ENCODE measurements around the gene NLGN1.

Gene NLGN1

DNA sequence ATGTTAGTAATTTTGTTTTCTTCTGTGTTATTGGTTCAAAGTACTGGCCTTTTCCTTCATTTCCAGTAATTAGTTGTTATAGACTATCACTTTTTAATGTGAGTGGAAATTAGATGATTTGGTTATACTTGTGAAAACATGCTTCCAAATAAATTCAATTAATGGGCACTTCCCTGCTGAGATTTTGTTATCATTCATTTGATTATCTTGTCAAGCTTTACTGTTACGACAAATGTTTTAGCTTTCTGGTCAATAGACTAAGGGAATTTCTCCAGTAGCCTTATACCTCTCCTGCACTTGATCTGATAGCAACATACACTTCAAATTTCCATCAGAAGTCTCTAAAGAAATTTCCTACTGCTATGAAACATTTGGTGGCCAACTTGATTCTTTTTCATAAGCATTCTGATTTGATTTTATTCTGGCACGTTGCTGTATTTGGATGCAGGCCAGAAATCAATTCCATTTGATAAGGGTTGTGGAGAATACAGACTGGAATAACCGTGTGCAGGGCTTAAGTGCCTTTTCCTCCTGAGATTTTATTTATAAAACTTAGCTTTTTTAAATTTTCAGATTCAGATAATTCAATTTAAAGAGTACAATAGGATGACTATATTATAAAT lies 887.8 kb downstream of the NLGN1 start:
- DNase-seq (ENCODE audit: low spot score): no peak

DNA sequence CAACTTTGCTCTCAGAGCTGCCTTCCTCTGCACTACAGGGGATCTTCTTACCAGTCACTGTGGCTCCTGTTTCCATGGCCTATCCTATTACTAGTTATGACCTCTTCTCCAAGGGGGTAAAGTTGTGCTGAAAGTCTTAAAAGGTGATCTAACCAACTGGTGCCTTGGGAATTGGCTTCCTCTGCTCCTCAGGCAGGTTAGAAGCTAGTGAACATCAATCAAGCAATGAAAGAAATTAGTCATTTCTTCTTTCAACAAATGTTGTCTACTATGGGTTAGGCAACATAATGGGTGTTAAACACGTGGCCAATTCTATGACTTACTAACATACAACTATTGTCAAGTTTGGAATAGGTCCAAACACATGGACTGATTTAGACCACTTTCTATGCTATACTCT lies 890.2 kb downstream of the NLGN1 start:
- no peak for DNase-seq (ENCODE audit: low spot score)

DNA sequence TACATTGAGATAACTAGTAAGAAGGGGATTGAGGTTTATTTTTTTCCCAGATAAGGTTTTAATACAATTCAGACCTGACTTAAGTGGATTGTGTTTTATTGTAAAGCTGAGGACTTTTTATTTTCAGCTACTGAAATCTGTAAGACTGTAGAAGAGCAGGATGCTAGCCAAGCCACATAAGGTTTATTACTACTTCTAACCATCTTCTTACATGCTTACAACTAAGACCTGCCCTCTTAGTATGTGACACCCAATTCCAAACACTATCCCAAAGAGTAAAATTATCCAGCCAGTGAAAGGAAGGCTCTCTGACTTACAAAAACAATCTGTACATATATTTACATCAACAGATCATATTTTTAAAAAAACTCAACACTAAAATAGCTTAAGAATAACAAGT lies 897.1 kb downstream of the NLGN1 start:
- no peak for DNase-seq (ENCODE audit: low spot score)

DNA sequence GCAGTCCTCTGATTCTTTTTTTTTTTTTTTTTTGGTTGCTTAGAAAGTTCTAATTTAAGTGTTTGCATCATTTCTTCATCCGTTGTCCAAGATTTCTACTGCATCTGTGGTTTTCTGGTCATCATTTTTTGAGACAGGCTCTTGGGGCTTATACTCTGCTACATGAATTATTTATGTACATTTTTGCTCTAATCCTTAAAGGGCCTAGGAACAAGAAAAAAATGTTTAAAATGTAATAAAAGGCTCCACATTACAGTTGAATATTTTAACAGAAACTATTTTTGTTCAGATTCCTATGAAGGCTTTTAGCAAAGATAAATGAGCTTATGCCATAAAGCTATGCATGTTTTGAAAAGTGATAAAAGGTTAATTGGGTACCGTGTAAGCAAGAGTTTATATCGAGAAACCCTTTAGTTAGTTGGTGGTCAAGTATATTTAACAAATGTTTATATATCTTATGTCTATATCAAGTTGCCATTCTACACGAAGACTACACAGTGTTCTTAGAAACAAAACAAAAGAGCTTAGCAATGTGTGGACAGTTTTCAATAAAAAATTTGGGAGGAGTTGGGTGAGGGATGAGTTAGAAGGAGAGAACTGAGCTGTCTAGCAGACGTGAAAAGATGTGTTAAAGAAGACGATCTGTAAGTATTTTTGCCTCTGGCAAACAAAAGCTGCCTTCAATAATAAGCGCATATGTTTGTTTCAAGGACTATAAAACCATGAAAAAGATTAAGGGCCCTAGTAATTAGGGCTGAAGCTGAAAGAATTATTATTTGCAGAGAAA lies 898.0 kb downstream of the NLGN1 start:
- no peak for DNase-seq (ENCODE audit: low spot score)

DNA sequence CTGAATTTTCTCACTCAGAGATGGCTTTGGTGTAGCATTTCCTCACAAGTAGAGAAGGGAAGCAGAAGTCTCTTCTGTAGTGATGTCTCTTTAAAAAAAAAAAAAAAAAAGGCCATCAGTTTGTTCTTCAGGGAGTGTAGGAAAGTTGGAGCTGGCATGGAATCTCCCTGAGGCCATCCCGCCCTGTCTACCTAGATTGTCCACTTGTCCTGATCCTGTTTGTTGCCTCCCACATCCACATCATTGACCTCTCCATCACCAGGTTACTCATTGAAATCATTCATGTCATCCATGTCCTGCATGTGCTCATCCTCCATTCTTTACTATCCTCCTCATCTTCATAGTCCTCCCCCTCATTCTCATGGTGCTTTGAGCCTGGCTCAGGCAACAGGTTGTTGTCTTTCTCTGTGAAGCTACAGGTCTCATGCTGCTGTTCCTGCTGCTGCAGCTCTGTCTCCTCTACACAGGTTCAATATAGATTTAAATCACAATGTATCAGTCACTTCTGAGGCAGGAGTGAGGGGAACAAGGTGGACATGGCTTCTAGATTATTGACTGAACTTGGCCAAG lies 905.3 kb downstream of the NLGN1 start:
- DNase-seq (ENCODE audit: low spot score): no peak

DNA sequence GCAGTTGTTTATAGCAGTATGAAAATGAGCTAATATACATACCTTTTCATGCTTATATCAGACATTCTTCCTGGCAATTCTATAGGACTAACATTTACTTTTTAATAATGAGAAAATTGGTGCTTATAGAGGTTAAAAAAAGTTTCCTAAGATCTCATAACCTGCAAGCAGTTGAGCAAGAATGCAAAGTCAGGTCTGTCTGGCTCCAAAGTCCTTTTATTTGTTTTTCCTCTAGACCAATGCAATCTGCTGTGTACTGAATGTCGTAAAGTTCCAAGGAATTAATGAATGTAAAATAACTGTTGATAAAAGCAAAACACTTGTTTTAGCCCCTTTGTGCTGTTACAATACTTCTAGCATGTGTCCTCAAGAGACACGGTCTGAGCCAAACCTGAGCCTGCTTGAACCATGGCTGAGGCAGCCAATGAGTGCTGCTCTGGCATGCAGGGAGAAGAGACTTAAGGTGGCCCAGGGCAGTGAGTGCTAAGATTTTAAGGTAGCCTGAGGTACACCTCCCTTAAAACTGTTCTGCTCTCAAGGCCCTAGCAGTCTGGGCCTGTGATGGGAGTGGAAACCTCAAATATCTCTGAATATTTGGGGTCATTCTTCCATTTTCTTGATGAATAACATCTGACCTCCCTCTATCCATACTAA lies 906.5 kb downstream of the NLGN1 start:
- DNase-seq (ENCODE audit: low spot score): no peak

DNA sequence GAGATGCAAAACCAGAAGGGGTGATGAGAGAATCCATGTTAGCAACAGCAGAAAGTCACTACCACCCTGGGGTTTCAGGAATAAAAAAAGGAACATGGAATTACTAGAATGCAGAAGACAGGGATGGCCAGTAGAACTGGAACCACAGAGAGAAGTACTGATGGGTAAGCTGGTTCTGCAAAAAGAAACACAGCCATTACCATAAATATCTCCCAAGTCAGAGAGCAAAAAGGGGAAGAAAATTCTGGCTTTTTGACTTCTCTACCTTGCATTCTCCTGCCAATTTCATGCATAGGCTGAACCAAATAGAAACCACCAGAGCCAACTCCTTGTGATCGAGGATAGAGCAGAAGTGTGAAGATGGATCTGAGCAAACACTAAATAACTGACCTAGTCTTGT lies 911.2 kb downstream of the NLGN1 start:
- no peak for DNase-seq (ENCODE audit: low spot score)

DNA sequence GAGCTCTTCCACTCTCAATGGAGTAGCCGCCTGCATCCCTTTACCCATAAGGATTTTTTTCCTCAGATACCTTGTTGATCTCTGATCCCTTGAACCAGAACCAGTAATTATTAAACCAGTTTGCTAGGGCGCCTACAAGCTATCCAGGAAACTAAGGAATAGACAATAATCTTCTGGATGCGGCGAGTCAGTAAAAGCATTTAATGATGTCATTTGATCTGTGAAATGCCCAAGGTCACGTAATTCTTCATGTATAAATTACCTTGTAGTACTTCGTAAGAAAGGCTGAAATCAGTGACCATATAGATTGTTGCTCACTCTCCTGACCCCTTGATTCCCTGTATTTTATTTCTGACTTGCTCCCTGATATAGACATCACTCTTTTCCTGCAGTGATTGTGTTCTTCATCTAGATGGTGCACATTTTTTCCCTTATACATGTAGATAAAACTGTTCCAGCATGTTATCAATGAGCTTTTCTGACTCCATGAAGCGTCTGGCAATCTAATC lies 913.0 kb downstream of the NLGN1 start:
- DNase-seq (ENCODE audit: low spot score): no peak

DNA sequence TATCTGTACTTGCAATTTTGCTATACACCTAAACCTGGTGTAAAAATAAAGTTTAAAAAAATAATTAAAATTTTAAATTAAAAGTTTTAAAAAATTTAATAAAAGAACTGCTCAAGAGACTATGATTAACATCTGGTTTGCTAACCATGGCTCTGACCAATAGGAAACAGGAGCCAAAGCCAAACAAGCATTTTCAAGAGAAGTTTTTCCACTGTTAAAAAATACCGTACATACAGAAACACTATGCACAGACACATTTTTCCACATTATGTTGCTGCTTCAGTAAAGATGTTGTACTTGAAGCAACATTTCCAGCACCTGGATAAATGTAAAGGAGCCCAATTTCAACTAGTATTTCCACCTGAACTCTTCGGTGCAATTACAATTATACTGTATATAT lies 917.7 kb downstream of the NLGN1 start:
- no peak for DNase-seq (ENCODE audit: low spot score)

DNA sequence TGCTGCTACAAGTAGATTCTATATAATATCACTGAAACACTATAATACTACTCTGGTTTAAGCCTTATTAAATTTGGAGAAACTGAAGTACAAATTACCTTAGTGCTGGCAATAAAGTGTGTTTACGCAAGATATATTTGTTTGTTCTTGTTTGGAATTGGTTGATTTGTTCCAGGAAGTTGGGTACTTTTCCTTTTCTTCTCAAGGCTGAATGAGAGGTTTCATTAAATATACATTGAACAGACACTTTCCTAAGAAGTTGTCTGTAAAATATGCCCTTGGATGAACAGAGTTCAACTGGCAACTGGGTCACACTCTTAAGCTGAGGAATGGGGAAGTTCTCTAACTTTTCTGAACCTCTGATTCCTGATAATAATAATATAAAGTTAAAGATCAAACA lies 919.5 kb downstream of the NLGN1 start:
- DNase-seq (ENCODE audit: low spot score): no peak

DNA sequence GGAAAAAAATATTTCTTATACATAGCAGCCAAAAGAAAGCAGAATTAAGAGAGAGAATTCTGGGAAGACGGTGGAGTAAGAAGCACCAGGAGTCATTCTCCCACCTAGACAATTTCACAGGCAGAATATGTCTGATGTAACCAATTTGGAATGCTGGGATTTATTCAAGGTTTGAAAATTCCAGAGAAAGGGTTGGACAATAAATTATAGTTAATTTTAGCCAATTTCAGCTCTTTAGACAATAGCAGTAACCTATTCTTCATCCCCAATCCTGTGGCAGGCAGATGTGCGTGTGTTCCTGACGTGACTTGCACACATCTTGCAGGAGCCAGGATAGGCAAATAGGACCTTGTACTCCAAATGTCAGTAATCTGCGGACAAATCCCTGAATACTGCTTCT lies 920.6 kb downstream of the NLGN1 start:
- no peak for DNase-seq (ENCODE audit: low spot score)

DNA sequence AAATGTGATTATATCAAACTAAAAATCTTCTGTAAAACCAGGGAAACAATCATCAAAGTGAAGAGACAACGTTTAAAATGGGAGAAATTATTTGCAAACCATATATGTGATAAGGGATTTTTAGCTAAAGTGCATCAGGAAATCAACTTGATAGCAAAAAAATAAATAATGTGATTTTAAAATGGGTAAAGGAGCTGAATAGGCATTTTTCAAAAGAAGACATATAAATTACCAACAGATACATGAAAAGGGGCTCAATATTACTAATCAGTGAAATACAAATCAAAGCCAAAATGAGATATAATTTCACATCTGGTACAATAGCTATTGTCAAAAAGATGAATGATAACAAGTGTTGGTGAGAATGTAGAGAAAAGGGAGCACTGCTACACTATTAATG lies 924.0 kb downstream of the NLGN1 start:
- no peak for DNase-seq (ENCODE audit: low spot score)

DNA sequence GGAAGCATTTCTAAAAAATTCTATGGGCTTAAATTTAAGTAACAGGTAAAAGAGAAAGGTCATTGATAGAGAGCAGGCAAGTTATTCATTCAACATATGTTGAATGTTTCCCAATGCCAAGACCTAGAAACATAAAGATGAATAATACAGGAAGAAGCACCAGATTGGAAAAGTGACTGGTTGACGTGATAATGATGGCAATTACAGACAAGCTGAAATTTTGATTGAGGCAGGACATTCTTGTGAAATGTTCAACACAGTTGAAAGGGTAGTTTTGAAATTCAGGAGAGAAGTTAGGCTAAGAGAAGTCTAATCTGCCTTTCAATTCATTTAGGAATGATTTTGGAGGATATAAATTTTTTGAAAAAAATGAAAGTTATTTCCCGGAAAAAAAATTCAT lies 925.2 kb downstream of the NLGN1 start:
- no peak for DNase-seq (ENCODE audit: low spot score)

DNA sequence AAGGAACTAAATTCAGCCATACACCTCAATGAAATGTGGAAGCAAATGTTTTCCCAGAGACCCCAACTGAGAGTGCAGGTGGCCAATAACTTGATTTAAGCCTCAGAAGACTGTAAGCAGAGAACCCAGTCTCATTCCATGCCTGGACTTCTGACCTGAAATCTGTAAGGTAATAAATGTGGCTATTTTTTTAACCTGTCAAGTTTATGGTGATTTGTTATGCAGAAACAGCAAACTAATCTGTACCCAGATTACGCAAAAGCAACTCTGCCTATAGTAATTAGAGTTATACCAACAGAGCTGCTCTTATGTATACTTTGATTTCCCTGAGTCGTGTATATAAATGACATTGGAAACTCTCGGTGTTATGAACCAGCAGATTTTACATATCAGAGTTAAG lies 927.6 kb downstream of the NLGN1 start:
- no peak for DNase-seq (ENCODE audit: low spot score)

DNA sequence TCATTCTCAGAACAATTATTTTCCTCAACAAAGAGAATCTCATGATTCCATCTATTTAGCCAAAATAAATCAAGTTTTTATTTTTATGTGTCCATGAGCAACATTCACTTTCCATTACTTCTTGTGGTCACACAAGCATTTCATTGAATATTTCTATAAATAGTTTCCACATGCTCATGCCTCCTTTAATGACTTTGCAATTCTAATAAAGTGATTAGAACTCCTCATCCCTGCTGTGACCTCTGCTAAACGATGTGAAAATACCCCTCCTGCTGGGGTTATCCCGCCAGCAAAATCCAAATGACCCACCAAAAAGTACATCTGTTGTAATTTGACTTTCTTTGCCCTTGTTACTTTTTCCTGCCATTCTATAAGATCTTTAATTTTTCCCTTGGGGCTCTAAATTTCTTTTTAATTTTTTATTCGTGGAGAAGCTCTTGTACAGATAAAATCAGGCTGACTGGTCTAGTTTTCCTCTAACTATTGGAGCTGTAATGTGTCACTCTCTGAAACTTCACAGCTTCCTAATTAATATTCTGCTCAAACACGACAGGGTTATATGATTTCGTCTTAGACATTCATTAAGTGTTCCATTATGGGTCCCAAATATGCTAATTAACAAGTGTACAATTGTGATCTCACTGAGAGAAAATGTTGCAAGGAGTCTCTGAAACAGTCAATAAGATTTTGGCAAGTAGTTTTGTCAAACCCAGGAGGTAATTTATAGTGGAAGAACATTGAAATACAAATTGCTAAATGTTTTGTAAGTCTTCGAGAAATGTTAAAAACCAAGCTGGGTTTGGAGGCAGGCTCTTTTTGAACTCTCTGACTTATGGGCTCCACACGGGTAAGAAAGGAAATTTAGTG lies 928.5 kb downstream of the NLGN1 start:
- no peak for DNase-seq (ENCODE audit: low spot score)

DNA sequence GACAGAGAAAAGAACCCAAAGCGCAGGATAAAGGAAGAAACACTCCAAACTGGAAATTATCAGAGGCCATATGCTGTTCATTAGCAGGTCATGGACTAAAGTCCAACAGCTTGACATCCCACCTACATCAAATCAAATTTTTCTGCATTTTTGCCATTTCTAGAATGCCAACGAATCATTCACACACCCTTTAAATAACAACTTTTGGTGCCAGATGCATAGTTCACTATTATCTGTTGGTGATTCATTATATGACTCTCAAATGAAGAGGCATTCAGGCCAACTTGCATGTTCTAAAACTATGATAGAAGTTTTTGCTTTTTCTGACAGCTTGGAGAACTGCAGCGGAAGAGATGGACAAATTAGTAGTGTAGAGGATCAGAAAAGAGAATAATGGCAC lies 931.8 kb downstream of the NLGN1 start:
- DNase-seq (ENCODE audit: low spot score): no peak

DNA sequence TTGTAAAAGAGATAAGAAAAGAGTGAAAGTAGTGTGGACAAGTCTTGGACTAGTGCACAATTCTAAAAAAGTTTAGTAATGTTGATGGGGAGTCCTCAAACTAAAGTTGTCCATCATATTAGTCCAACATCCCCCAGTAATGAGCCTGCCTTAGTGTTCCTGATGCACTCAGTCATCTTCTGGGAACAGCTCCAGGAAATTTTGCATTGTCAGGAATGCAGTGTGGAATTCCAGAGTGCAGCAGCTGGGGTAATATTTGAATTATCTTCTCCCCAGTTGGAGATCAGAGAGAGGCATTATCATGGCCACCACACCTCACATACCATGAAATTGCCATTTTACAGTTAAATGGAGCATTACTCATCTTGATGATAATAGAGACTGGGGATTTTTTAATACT lies 932.8 kb downstream of the NLGN1 start:
- DNase-seq (ENCODE audit: low spot score): no peak

DNA sequence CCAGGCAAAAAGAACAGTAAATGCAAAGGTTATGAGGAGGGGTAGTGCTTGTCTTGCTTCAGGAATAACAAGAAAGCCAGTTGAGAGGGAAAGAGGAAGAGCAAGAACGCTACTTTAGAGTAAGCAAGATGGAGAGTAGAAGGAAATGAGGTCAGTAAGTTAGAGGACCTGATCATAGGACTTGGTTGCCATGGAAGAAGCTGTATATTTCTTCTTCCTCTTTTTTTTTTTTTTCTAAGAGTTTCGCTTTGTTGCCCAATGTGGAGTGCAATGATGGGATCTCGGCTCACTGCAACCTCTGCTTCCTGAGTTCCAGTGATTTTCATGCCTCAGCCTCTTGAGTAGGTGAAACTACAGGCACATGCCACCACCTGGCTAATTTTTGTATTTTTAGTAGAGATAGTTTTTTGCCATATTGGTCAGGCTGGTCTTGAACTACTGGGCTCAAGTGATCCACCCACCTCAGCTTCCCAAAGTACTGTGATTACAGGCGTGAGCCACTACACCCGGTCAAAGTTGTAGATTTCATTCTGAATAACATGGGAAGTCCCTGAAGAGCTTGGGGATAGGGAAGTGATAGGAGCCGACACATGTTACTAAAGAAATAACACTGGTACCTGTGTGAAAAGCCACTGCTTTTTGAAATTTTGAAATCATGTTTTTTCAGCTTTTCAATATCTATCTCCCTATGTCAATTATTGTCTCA lies 933.7 kb downstream of the NLGN1 start:
- no peak for DNase-seq (ENCODE audit: low spot score)

DNA sequence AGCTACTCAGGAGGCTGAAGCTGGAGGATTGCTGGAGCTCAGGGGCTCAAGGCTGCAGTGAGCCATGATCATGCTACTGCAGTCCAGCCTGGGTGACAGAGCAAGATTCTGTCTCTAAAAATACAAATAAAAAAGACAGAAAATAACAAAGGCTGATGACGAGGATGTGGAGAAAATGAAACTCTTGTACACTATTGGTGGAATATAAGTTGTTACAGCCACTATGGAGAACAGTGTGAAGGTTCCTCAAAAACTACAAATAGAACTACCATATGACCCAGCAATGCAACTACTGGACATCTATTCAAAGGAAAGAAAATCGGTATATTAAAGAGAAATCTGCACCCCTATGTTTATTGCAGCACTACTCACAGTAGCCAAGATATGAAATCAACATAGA lies 934.8 kb downstream of the NLGN1 start:
- no peak for DNase-seq (ENCODE audit: low spot score)

DNA sequence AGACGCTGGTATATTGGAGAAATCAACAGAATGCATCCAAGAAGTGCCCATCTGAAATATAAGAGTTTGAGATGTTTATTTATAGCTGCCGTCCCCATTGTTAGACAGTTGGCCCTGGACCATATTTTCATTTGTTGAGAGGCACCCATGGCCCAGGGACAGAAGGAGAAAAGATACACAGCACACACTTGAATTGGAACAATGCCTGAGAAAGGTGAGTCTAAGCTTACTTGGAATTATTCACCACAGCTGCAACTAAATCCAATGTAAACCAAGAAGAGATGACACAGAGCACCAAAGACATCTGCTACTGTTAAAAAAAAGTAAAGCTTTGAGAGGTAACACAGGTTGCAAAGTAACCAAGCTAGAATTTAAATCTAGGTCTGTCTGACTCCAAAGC lies 936.1 kb downstream of the NLGN1 start:
- DNase-seq (ENCODE audit: low spot score): no peak

DNA sequence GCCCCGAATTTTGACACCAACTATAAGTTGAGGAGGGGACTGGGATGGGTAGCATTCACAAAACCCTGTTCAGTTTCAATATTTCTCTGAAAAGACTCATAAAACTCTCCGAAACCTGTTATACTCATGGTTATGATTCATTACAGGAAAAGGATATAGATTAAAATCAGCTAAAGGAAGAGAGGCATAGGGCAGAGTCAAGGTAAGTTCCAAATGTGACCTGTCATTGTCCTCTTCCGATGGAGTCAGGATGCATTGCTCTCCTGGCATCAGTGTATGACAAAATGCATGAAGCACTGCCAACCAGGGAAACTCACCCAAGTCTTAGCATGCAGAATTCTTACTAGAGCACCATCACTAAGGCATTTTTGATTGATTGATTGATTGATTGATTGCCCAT lies 936.6 kb downstream of the NLGN1 start:
- no peak for DNase-seq (ENCODE audit: low spot score)

Measured in RKO (cell line).